HepG2 (cell line): Measurements from ENCODE around the gene ASB8.

ENCODE experiments used
- EZH2 ChIP-seq: conservative IDR thresholded peaks from 2 replicates; pipeline ENCODE4 v1.6.1; 2012; ENCODE audit warnings: mild to moderate bottlenecking, low read depth, low read length, moderate library complexity
- JUN ChIP-seq: sonication (generic); formaldehyde crosslinking; IDR thresholded peaks from 2 replicates; pipeline ENCODE4 v1.4.0; 2020; ENCODE audit warnings: mild to moderate bottlenecking, missing genetic modification reagents
- NCOR1 ChIP-seq: fragments of 200-600 bp; sonication (generic); IDR thresholded peaks from 2 replicates; pipeline ENCODE4 v1.7.0; 2017; ENCODE audit warnings: antibody characterized with exemption, low read length, borderline replicate concordance
- NFE2 ChIP-seq: sonication (generic); formaldehyde crosslinking; IDR thresholded peaks from 2 replicates; pipeline ENCODE4 v1.4.0; 2020; ENCODE audit warnings: missing genetic modification reagents
- POLR2AphosphoS5 ChIP-seq: IDR thresholded peaks from 2 replicates; pipeline ENCODE4 v1.6.1; 2012; ENCODE audit warnings: low read depth, low read length
- TGIF2 ChIP-seq: IDR thresholded peaks from 2 replicates; pipeline ENCODE4 v1.6.1; 2016; ENCODE audit warnings: control low read depth, missing compliant biosample characterization
- ZNF589 ChIP-seq: sonication (generic); formaldehyde crosslinking; conservative IDR thresholded peaks from 2 replicates; pipeline ENCODE4 v1.8.0; 2022; ENCODE audit warnings: mild to moderate bottlenecking, moderate library complexity, missing genetic modification reagents

GRCh38 chr12:48201091-48201490 lies 43.8 kb upstream of the ASB8 start:
- no peak for TF ChIP-seq NCOR1
- no peak for TF ChIP-seq EZH2
- no peak for TF ChIP-seq JUN (CRISPR knock-in tag)
- TF ChIP-seq POLR2AphosphoS5 = no peak
- TF ChIP-seq TGIF2 (CRISPR knock-in tag) = no peak
- no peak for TF ChIP-seq ZNF589 (CRISPR knock-in tag)
- TF ChIP-seq NFE2 (CRISPR knock-in tag) = no peak
